Activated T-helper 2 cell treated with anti-CD3 and anti-CD28 coated beads, Interferon-gamma antibody, Interleukin-2, Interleukin-4, amounts not matched to agents 10 μg/mL and 5 μg/mL and 100 μg/mL, durations not matched to agents 14 hours and 24 hours and 36 hours (primary cell): Measurements from ENCODE around the gene BABAM2. TPM values are rescaled to one million over a fixed set of nuclear protein-coding genes. Genes with fewer than 3 reads are reported as not detected.
"Not testable (repeated sequence)": the region's sequence is repeated elsewhere in the genome, so short reads cannot be mapped to it uniquely, and the experiment has no call there.

Experiments used
- DNase-seq: peaks from one replicate; pipeline ENCODE4 v3.0.0; 2021; ENCODE audit warnings: low spot score
- H3K27ac Mint-ChIP-seq: one replicate; pipeline ENCODE4 v1.8.0; 2021; ENCODE audit warnings: mixed read lengths
- H3K27me3 Mint-ChIP-seq: one replicate; pipeline ENCODE4 v1.8.0; 2021; ENCODE audit warnings: low read depth, mixed read lengths
- H3K36me3 Mint-ChIP-seq: one replicate; pipeline ENCODE4 v1.8.0; 2021; ENCODE audit warnings: low read depth, mixed read lengths
- H3K4me1 Mint-ChIP-seq: one replicate; pipeline ENCODE4 v1.8.0; 2021; ENCODE audit warnings: low read depth, mixed read lengths
- H3K4me3 Mint-ChIP-seq: one replicate; pipeline ENCODE4 v1.8.0; 2021; ENCODE audit warnings: low read depth, mild to moderate bottlenecking, moderate library complexity, mixed read lengths
- H3K9me3 Mint-ChIP-seq: one replicate; pipeline ENCODE4 v1.8.0; 2021; ENCODE audit warnings: mixed read lengths
- intact Hi-C: fragments of 100-400 bp; cut with micrococcal nuclease; formaldehyde crosslinking; loops from one replicate; pipeline ENCODE4 v1.15.1; 2023
- total RNA-seq: library from RNA; stranded (reverse); gene quantifications from 2 replicates; pipeline ENCODE4 v1.2.3, GENCODE V29; 2022

BABAM2 gene
- total RNA-seq, 1 donor from 2014 or later, result 49.0 TPM

GRCh38 chr2:27860111-27860510, 30.4 kb upstream of the BABAM2 start:
- no peak overlapping the region for H3K27ac Mint-ChIP-seq
- no peak for DNase-seq
- H3K36me3 Mint-ChIP-seq, result peaks cover 12% of the 10 kb centered on the region
- no peaks in the 10 kb centered on the region for H3K27me3 Mint-ChIP-seq
- H3K4me1 Mint-ChIP-seq, result peaks cover 25% of the 10 kb centered on the region
- peaks cover 15% of the 10 kb centered on the region for H3K9me3 Mint-ChIP-seq
- intact Hi-C loops, result no loop called here
- H3K4me3 Mint-ChIP-seq, result no peak overlapping the region

- H3K36me3 Mint-ChIP-seq, result peaks cover under 1% of the 10 kb centered on the region
- H3K9me3 Mint-ChIP-seq, result peaks cover 2% of the 10 kb centered on the region
- H3K4me1 Mint-ChIP-seq, result peaks cover 13% of the 10 kb centered on the region
- no peak for DNase-seq
- intact Hi-C loops, result no loop called here
- no peak overlapping the region for H3K27ac Mint-ChIP-seq
- no peak overlapping the region for H3K4me3 Mint-ChIP-seq
- H3K27me3 Mint-ChIP-seq, result no peaks in the 10 kb centered on the region
Measured at GRCh38 chr2:27863146-27863545, 27.4 kb upstream of the BABAM2 start.

- DNase-seq, H3K27ac Mint-ChIP-seq, H3K36me3 Mint-ChIP-seq, intact Hi-C loops, H3K9me3 Mint-ChIP-seq, H3K27me3 Mint-ChIP-seq, H3K4me3 Mint-ChIP-seq: not testable (repeated sequence)
- H3K4me1 Mint-ChIP-seq, result peaks cover 10% of the 10 kb centered on the region
Measured at GRCh38 chr2:27863955-27864354, 26.6 kb upstream of the BABAM2 start.

- DNase-seq, result no peak
- H3K27ac Mint-ChIP-seq, result no peak overlapping the region
- H3K27me3 Mint-ChIP-seq, result no peaks in the 10 kb centered on the region
- intact Hi-C loops, result no loop called here
- H3K4me1 Mint-ChIP-seq, result peaks cover 1% of the 10 kb centered on the region
- no peak overlapping the region for H3K4me3 Mint-ChIP-seq
- H3K9me3 Mint-ChIP-seq, result no peaks in the 10 kb centered on the region
- H3K36me3 Mint-ChIP-seq, result no peaks in the 10 kb centered on the region
Measured at GRCh38 chr2:27866237-27866636, 24.3 kb upstream of the BABAM2 start.

GRCh38 chr2:27869763-27870162, 20.8 kb upstream of the BABAM2 start:
- H3K27me3 Mint-ChIP-seq, result no peaks in the 10 kb centered on the region
- intact Hi-C loops, result no loop called here
- no peak overlapping the region for H3K27ac Mint-ChIP-seq
- no peak overlapping the region for H3K4me3 Mint-ChIP-seq
- peaks cover 1% of the 10 kb centered on the region for H3K4me1 Mint-ChIP-seq
- DNase-seq, result no peak
- no peaks in the 10 kb centered on the region for H3K9me3 Mint-ChIP-seq
- no peaks in the 10 kb centered on the region for H3K36me3 Mint-ChIP-seq

GRCh38 chr2:27870724-27871123, 19.8 kb upstream of the BABAM2 start:
- H3K27me3 Mint-ChIP-seq, result no peaks in the 10 kb centered on the region
- intact Hi-C loops, result no loop called here
- no peak overlapping the region for H3K27ac Mint-ChIP-seq
- H3K36me3 Mint-ChIP-seq, result peaks cover 2% of the 10 kb centered on the region
- peaks cover 4% of the 10 kb centered on the region for H3K9me3 Mint-ChIP-seq
- no peak overlapping the region for H3K4me3 Mint-ChIP-seq
- no peak for DNase-seq
- H3K4me1 Mint-ChIP-seq, result peaks cover 1% of the 10 kb centered on the region

GRCh38 chr2:27871802-27872201, 18.7 kb upstream of the BABAM2 start:
- Mint-ChIP-seq H3K27me3 (no peaks in the 10 kb centered on the region), H3K36me3 (peaks cover 3% of the 10 kb centered on the region), H3K4me3 (no peak overlapping the region), H3K4me1 (peaks cover 1% of the 10 kb centered on the region), H3K9me3 (peaks cover 10% of the 10 kb centered on the region), H3K27ac (no peak overlapping the region)
- DNase-seq, result no peak
- intact Hi-C loops, result no loop called here

- no peak overlapping the region for H3K27ac Mint-ChIP-seq
- H3K4me3 Mint-ChIP-seq, result no peak overlapping the region
- H3K27me3 Mint-ChIP-seq, result no peaks in the 10 kb centered on the region
- intact Hi-C loops, result no loop called here
- DNase-seq, result no peak
- H3K36me3 Mint-ChIP-seq, result peaks cover 3% of the 10 kb centered on the region
- peaks cover 18% of the 10 kb centered on the region for H3K9me3 Mint-ChIP-seq
- H3K4me1 Mint-ChIP-seq, result peaks cover 1% of the 10 kb centered on the region
Measured at GRCh38 chr2:27873091-27873490, 17.4 kb upstream of the BABAM2 start.

GRCh38 chr2:27875089-27875881, 15.2 kb upstream of the BABAM2 start:
- Mint-ChIP-seq H3K36me3 (peaks cover 8% of the 10 kb centered on the region), H3K9me3 (peaks cover 34% of the 10 kb centered on the region), H3K27me3 (no peaks in the 10 kb centered on the region), H3K27ac (no peak overlapping the region), H3K4me1 (no peaks in the 10 kb centered on the region), H3K4me3 (no peak overlapping the region)
- intact Hi-C loops, result no loop called here
- DNase-seq, result no peak

GRCh38 chr2:27878825-27879224, 11.7 kb upstream of the BABAM2 start:
- Mint-ChIP-seq H3K27me3 (no peaks in the 10 kb centered on the region), H3K4me1 (no peaks in the 10 kb centered on the region), H3K4me3 (no peak overlapping the region), H3K36me3 (peaks cover 13% of the 10 kb centered on the region), H3K27ac (no peak overlapping the region), H3K9me3 (peaks cover 46% of the 10 kb centered on the region)
- intact Hi-C loops, result no loop called here
- no peak for DNase-seq

- DNase-seq, H3K27ac Mint-ChIP-seq, H3K4me1 Mint-ChIP-seq, H3K4me3 Mint-ChIP-seq, intact Hi-C loops, H3K27me3 Mint-ChIP-seq, H3K36me3 Mint-ChIP-seq: not testable (repeated sequence)
- peaks cover 34% of the 10 kb centered on the region for H3K9me3 Mint-ChIP-seq
Measured at GRCh38 chr2:27881815-27882583, 8.5 kb upstream of the BABAM2 start.

- intact Hi-C loops, H3K36me3 Mint-ChIP-seq, H3K27me3 Mint-ChIP-seq, DNase-seq, H3K27ac Mint-ChIP-seq, H3K4me3 Mint-ChIP-seq, H3K4me1 Mint-ChIP-seq: not testable (repeated sequence)
- H3K9me3 Mint-ChIP-seq, result peaks cover 29% of the 10 kb centered on the region
Measured at GRCh38 chr2:27882584-27882922, 8.0 kb upstream of the BABAM2 start.

GRCh38 chr2:27884601-27885000, 5.9 kb upstream of the BABAM2 start:
- no peaks in the 10 kb centered on the region for H3K27me3 Mint-ChIP-seq
- no peak overlapping the region for H3K4me3 Mint-ChIP-seq
- H3K36me3 Mint-ChIP-seq, result peaks cover 7% of the 10 kb centered on the region
- no peak for DNase-seq
- H3K4me1 Mint-ChIP-seq, result peaks cover 13% of the 10 kb centered on the region
- peaks cover 18% of the 10 kb centered on the region for H3K9me3 Mint-ChIP-seq
- H3K27ac Mint-ChIP-seq, result no peak overlapping the region
- intact Hi-C loops, result no loop called here
